HCT116 (cell line): ENCODE measurements around the gene CNTFR.

Experiments
- CEBPB ChIP-seq: IDR thresholded peaks from 2 replicates; pipeline ENCODE4 v1.6.1; 2012; ENCODE audit warnings: low read depth
- EZH2 ChIP-seq: fragments of 200-600 bp; sonication (generic); IDR thresholded peaks from 2 replicates; pipeline ENCODE4 v1.6.1; 2017; ENCODE audit warnings: antibody characterized with exemption, mixed run types
- JUND ChIP-seq: IDR thresholded peaks from 2 replicates; pipeline ENCODE4 v1.6.1; 2012
- POLR2A ChIP-seq: IDR thresholded peaks from 2 replicates; pipeline ENCODE4 v1.7.0; 2011; ENCODE audit warnings: borderline replicate concordance; ENCODE audit not compliant: insufficient read depth, insufficient read length; ENCODE audit errors: extremely low read depth
- POLR2AphosphoS5 ChIP-seq: IDR thresholded peaks from 2 replicates; pipeline ENCODE4 v1.6.1; 2011; ENCODE audit warnings: mild to moderate bottlenecking, low read depth, low read length, moderate library complexity
- SP1 ChIP-seq: IDR thresholded peaks from 2 replicates; pipeline ENCODE4 v1.6.1; 2012; ENCODE audit warnings: low read depth
- TCF7L2 ChIP-seq: IDR thresholded peaks from 2 replicates; pipeline ENCODE4 v1.7.0; 2011; ENCODE audit warnings: borderline replicate concordance, inconsistent platforms; ENCODE audit not compliant: insufficient read depth, insufficient read length; ENCODE audit errors: extremely low read depth
- TF ChIP-seq, protein P1 (sequence below), 3 experiments: fragments of 200-600 bp in 1 of 3; sonication (generic) in 1 of 3; IDR thresholded peaks in 2 of 3; conservative IDR thresholded peaks in 1 of 3; 2 replicates each; pipeline ENCODE4 v1.5.1; 2012 to 2017; ENCODE audit warnings: low read depth in 2 of 3, low read length in 2 of 3, antibody characterized with exemption in 1 of 3, borderline replicate concordance in 1 of 3, control low read depth in 1 of 3, mild to moderate bottlenecking in 1 of 3, mixed read lengths in 1 of 3, mixed run types in 1 of 3, moderate library complexity in 1 of 3; ENCODE audit not compliant: insufficient read depth in 1 of 3
- TF ChIP-seq, protein P2 (sequence below): IDR thresholded peaks from 2 replicates; pipeline ENCODE4 v1.6.1; 2012

DNA sequence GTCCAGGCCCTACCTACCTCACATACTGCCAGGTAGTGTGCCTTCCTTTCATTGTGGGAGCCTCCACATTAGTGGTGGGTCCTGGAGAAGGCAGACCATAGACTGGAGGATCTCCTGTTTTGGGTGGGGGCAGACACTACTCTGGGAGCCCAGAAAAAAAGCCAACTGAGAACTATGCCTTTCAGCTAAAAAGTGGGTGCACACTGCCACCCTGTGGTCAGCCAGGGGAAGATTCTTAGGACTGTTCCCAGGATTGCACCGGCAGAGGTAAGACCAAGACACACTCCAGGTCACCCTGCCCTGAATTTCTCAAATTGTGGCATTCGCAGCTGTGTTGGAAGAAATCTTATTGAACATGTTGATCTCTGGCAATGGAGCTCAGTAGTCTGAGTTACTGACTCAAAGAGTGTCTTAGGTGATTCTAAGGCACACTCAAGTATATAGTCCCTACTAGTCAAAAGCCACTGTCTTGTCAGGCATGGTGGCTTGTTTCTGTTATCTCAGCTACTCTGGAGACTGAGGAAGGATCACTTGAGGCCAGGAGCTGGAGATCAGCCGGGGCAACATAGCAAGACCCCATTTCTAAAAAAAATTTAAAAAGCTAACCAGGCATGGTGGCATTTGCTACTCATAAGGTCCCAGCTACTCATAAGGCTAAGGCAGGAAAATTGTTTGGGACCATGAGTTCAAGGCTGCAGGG lies 44.5 kb upstream of the CNTFR start:
- TF ChIP-seq EZH2: no peak
- TF ChIP-seq POLR2A: no peak
- TF ChIP-seq, protein P1, sequence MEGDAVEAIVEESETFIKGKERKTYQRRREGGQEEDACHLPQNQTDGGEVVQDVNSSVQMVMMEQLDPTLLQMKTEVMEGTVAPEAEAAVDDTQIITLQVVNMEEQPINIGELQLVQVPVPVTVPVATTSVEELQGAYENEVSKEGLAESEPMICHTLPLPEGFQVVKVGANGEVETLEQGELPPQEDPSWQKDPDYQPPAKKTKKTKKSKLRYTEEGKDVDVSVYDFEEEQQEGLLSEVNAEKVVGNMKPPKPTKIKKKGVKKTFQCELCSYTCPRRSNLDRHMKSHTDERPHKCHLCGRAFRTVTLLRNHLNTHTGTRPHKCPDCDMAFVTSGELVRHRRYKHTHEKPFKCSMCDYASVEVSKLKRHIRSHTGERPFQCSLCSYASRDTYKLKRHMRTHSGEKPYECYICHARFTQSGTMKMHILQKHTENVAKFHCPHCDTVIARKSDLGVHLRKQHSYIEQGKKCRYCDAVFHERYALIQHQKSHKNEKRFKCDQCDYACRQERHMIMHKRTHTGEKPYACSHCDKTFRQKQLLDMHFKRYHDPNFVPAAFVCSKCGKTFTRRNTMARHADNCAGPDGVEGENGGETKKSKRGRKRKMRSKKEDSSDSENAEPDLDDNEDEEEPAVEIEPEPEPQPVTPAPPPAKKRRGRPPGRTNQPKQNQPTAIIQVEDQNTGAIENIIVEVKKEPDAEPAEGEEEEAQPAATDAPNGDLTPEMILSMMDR (IDR thresholded peaks at IDR 0.05 in 2 of 3, conservative IDR thresholded peaks at IDR 0.05 in 1 of 3; ENCODE audit: borderline replicate concordance in 1 of 3, insufficient read depth in 1 of 3, low read depth in 2 of 3, low read length in 2 of 3): peak in 2 of 3 experiments; percentile 85 to 87; a peak in 4 of 6 replicates
- peak; percentile 39 for TF ChIP-seq POLR2AphosphoS5
- TF ChIP-seq CEBPB: no peak
- TF ChIP-seq SP1: no peak
- TF ChIP-seq TCF7L2: no peak
- TF ChIP-seq JUND: no peak
- TF ChIP-seq, protein P2, sequence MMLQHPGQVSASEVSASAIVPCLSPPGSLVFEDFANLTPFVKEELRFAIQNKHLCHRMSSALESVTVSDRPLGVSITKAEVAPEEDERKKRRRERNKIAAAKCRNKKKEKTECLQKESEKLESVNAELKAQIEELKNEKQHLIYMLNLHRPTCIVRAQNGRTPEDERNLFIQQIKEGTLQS: no peak
